K562 (cell line): ENCODE results near the gene OVOL1. TPM values are rescaled to one million over a fixed set of nuclear protein-coding genes. Genes with fewer than 3 reads are reported as not detected.

Source experiments
- KDM1A ChIP-seq, 2 experiments: fragments of 450-650 bp; IDR thresholded peaks; 2 replicates each; pipeline ENCODE4 v1.6.1; 2016; ENCODE audit warnings: mild to moderate bottlenecking in 2 of 2
- MAFG ChIP-seq: fragments of 450-650 bp; conservative IDR thresholded peaks from 2 replicates; pipeline ENCODE4 v1.6.1; 2016; ENCODE audit warnings: missing genetic modification characterization, missing compliant biosample characterization
- SP2 ChIP-seq: IDR thresholded peaks from 2 replicates; pipeline ENCODE4 v1.6.1; 2011; ENCODE audit warnings: mild to moderate bottlenecking, low read depth, low read length, moderate library complexity; ENCODE audit not compliant: poor library complexity, severe bottlenecking; ENCODE audit errors: extremely low read depth
- TAL1 ChIP-seq: fragments of 450-650 bp; IDR thresholded peaks from 2 replicates; pipeline ENCODE4 v1.6.1; 2016; ENCODE audit warnings: mild to moderate bottlenecking
- ZNF589 ChIP-seq: fragments of 200-800 bp; sonication (Bioruptor generic); IDR thresholded peaks from 2 replicates; pipeline ENCODE4 v1.6.1; 2016; ENCODE audit warnings: low read depth, missing genetic modification characterization, missing compliant biosample characterization
- polyA plus RNA-seq, 8 experiments: library from polyadenylated mRNA; depleted of rRNA in 4 of 8; stranded (reverse) in 5 of 8; unstranded in 3 of 8; fragments of >200 nt; fragmentation: Nextera tagmentation in 2 of 8; fragmentation: Illumina TruSeq in 1 of 8; extraction: Ambion mirVana in 2 of 8; extraction: Trizol in 1 of 8; gene quantifications; 2 replicates each; pipeline versions ENCODE4 v1.2.1 to v1.2.3, GENCODE V29; 2011 to 2014; ENCODE audit warnings: inconsistent platforms in 1 of 8, missing spikeins in 1 of 8
- total RNA-seq, 7 experiments: library from RNA; depleted of rRNA in 6 of 7; stranded (reverse); fragments of >200 nt in 6 of 7; fragmentation: Illumina TruSeq in 2 of 7; extraction: Trizol in 2 of 7; gene quantifications; 2 replicates each; pipeline versions ENCODE4 v1.2.1 to v1.2.3, GENCODE V29; 2011 to 2021; ENCODE audit warnings: low replicate concordance in 1 of 7
- TF ChIP-seq, protein P1 (sequence below): fragments of 450-650 bp; IDR thresholded peaks from 2 replicates; pipeline ENCODE4 v1.6.1; 2016; ENCODE audit warnings: mild to moderate bottlenecking, moderate library complexity
- TF ChIP-seq, protein P2 (sequence below): fragments of 450-650 bp; formaldehyde crosslinking; IDR thresholded peaks from 2 replicates; pipeline ENCODE4 v1.4.0; 2020; ENCODE audit warnings: mild to moderate bottlenecking, moderate library complexity
- TF ChIP-seq, protein P3 (sequence below), 2 experiments: fragments of 450-650 bp; IDR thresholded peaks; 2 replicates each; pipeline ENCODE4 v1.6.1; 2018; ENCODE audit warnings: mild to moderate bottlenecking in 2 of 2, low read depth in 1 of 2; ENCODE audit not compliant: partially characterized antibody in 2 of 2

OVOL1 gene
- total and polyA plus RNA-seq, 9 of the 15 experiments (the other 6 are each of a cell fraction or from before 2014, with no cell fraction given) = 0.09 TPM; not detected in 8

DNA sequence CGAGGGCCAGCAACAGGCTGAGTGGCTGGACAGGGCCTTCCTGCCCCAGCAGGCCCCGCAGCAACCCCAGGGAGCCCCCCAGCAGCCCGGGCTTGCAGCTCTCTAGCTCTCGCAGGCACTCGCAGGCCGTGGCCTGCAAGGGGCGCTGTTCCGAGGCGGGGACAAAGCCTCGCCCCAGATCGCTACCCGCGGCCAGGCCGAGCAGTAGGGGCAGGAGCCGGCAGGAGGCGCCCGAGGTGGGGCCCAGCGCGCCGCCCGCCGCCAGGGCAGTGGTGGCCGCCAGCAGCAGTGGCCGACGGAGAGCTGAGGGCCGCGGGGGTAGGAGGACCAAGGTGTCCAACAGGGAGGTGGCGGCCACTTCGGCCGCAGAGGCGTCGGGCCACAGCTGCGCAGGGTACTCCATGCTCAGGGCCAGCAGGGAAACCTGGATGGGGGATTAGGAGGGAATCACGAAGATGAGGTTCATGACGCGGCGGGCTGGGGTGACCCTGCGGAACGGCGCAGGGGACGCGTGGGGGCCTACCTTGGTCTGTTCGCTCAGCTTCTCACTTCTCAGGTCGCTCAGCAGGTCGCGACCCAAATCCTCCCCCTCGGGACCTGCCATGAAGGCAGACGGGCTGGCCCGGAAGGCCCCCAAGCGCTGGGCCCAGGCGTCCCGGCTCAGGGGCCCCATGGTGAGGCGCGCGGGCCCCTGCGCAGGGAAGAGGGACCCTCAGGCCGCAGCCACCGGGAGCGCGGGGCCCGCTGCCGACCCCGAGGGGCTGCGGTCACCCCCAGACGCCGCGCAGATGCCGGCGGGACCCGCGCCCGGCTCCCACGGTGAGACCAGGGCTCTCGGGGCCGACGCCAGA lies 6.7 kb upstream of the OVOL1 start (continued):
- TF ChIP-seq, protein P1, sequence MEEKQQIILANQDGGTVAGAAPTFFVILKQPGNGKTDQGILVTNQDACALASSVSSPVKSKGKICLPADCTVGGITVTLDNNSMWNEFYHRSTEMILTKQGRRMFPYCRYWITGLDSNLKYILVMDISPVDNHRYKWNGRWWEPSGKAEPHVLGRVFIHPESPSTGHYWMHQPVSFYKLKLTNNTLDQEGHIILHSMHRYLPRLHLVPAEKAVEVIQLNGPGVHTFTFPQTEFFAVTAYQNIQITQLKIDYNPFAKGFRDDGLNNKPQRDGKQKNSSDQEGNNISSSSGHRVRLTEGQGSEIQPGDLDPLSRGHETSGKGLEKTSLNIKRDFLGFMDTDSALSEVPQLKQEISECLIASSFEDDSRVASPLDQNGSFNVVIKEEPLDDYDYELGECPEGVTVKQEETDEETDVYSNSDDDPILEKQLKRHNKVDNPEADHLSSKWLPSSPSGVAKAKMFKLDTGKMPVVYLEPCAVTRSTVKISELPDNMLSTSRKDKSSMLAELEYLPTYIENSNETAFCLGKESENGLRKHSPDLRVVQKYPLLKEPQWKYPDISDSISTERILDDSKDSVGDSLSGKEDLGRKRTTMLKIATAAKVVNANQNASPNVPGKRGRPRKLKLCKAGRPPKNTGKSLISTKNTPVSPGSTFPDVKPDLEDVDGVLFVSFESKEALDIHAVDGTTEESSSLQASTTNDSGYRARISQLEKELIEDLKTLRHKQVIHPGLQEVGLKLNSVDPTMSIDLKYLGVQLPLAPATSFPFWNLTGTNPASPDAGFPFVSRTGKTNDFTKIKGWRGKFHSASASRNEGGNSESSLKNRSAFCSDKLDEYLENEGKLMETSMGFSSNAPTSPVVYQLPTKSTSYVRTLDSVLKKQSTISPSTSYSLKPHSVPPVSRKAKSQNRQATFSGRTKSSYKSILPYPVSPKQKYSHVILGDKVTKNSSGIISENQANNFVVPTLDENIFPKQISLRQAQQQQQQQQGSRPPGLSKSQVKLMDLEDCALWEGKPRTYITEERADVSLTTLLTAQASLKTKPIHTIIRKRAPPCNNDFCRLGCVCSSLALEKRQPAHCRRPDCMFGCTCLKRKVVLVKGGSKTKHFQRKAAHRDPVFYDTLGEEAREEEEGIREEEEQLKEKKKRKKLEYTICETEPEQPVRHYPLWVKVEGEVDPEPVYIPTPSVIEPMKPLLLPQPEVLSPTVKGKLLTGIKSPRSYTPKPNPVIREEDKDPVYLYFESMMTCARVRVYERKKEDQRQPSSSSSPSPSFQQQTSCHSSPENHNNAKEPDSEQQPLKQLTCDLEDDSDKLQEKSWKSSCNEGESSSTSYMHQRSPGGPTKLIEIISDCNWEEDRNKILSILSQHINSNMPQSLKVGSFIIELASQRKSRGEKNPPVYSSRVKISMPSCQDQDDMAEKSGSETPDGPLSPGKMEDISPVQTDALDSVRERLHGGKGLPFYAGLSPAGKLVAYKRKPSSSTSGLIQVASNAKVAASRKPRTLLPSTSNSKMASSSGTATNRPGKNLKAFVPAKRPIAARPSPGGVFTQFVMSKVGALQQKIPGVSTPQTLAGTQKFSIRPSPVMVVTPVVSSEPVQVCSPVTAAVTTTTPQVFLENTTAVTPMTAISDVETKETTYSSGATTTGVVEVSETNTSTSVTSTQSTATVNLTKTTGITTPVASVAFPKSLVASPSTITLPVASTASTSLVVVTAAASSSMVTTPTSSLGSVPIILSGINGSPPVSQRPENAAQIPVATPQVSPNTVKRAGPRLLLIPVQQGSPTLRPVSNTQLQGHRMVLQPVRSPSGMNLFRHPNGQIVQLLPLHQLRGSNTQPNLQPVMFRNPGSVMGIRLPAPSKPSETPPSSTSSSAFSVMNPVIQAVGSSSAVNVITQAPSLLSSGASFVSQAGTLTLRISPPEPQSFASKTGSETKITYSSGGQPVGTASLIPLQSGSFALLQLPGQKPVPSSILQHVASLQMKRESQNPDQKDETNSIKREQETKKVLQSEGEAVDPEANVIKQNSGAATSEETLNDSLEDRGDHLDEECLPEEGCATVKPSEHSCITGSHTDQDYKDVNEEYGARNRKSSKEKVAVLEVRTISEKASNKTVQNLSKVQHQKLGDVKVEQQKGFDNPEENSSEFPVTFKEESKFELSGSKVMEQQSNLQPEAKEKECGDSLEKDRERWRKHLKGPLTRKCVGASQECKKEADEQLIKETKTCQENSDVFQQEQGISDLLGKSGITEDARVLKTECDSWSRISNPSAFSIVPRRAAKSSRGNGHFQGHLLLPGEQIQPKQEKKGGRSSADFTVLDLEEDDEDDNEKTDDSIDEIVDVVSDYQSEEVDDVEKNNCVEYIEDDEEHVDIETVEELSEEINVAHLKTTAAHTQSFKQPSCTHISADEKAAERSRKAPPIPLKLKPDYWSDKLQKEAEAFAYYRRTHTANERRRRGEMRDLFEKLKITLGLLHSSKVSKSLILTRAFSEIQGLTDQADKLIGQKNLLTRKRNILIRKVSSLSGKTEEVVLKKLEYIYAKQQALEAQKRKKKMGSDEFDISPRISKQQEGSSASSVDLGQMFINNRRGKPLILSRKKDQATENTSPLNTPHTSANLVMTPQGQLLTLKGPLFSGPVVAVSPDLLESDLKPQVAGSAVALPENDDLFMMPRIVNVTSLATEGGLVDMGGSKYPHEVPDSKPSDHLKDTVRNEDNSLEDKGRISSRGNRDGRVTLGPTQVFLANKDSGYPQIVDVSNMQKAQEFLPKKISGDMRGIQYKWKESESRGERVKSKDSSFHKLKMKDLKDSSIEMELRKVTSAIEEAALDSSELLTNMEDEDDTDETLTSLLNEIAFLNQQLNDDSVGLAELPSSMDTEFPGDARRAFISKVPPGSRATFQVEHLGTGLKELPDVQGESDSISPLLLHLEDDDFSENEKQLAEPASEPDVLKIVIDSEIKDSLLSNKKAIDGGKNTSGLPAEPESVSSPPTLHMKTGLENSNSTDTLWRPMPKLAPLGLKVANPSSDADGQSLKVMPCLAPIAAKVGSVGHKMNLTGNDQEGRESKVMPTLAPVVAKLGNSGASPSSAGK = peak; percentile 64
- TF ChIP-seq, protein P2, sequence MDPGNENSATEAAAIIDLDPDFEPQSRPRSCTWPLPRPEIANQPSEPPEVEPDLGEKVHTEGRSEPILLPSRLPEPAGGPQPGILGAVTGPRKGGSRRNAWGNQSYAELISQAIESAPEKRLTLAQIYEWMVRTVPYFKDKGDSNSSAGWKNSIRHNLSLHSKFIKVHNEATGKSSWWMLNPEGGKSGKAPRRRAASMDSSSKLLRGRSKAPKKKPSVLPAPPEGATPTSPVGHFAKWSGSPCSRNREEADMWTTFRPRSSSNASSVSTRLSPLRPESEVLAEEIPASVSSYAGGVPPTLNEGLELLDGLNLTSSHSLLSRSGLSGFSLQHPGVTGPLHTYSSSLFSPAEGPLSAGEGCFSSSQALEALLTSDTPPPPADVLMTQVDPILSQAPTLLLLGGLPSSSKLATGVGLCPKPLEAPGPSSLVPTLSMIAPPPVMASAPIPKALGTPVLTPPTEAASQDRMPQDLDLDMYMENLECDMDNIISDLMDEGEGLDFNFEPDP (CRISPR knock-in tag) = no peak
- TF ChIP-seq ZNF589 (no peak), SP2 (no peak), MAFG (tag) (no peak), TAL1 (no peak), KDM1A (IDR thresholded peaks at IDR 0.05) (no peak)
- TF ChIP-seq, protein P3, sequence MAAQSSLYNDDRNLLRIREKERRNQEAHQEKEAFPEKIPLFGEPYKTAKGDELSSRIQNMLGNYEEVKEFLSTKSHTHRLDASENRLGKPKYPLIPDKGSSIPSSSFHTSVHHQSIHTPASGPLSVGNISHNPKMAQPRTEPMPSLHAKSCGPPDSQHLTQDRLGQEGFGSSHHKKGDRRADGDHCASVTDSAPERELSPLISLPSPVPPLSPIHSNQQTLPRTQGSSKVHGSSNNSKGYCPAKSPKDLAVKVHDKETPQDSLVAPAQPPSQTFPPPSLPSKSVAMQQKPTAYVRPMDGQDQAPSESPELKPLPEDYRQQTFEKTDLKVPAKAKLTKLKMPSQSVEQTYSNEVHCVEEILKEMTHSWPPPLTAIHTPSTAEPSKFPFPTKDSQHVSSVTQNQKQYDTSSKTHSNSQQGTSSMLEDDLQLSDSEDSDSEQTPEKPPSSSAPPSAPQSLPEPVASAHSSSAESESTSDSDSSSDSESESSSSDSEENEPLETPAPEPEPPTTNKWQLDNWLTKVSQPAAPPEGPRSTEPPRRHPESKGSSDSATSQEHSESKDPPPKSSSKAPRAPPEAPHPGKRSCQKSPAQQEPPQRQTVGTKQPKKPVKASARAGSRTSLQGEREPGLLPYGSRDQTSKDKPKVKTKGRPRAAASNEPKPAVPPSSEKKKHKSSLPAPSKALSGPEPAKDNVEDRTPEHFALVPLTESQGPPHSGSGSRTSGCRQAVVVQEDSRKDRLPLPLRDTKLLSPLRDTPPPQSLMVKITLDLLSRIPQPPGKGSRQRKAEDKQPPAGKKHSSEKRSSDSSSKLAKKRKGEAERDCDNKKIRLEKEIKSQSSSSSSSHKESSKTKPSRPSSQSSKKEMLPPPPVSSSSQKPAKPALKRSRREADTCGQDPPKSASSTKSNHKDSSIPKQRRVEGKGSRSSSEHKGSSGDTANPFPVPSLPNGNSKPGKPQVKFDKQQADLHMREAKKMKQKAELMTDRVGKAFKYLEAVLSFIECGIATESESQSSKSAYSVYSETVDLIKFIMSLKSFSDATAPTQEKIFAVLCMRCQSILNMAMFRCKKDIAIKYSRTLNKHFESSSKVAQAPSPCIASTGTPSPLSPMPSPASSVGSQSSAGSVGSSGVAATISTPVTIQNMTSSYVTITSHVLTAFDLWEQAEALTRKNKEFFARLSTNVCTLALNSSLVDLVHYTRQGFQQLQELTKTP (IDR thresholded peaks at IDR 0.05; ENCODE audit: low read depth in 1 of 2, partially characterized antibody in 2 of 2) = no peak
